Endothelial cell of umbilical vein (primary cell): ENCODE data around the gene FIGNL2. TPM values are rescaled to one million over a fixed set of nuclear protein-coding genes. Genes with fewer than 3 reads are reported as not detected.
A peak's percentile ranks its signal among the peaks of the same experiment; 100 is the strongest.

Source experiments
- BruUV-seq: library from RNA; stranded (reverse); fragments of 400-500 nt; replicated peaks from 2 replicates; lab custom pipeline; 2021; lab: Mats Ljungman, UMichigan
- CTCF ChIA-PET: fragments of 300-600, 350-600 bp; sonication (Branson Sonifier 250); formaldehyde crosslinking; loops from one replicate; lab custom pipeline; 2021; ENCODE audit warnings: antibody characterized with exemption, inconsistent platforms; lab: Charles Lee
- POLR2A ChIA-PET: fragments of 300-600, 350-600 bp; sonication (Branson Sonifier 250); formaldehyde crosslinking; loops from one replicate; lab custom pipeline; 2021; ENCODE audit warnings: antibody characterized with exemption, inconsistent platforms; lab: Charles Lee
- DNase-seq: peaks from one replicate; pipeline ENCODE4 v3.0.0-alpha.2; 2011; ENCODE audit warnings: low read depth, low spot score
- FAIRE-seq: peaks from 2 replicates; lab custom pipeline; 2011; peaks lifted over from hg19 to GRCh38; lab: Jason Lieb, UNC
- H2AFZ ChIP-seq: 2 replicates; pipeline ENCODE4 v1.6.0; 2012; ENCODE audit warnings: low read depth, low read length, control low read depth, inconsistent platforms
- H3K27ac ChIP-seq: 2 replicates; pipeline ENCODE4 v1.5.1; 2011; ENCODE audit warnings: low read depth, mild to moderate bottlenecking, control low read depth, low read length, moderate library complexity; ENCODE audit not compliant: insufficient read depth
- H3K27me3 ChIP-seq, 2 experiments: 2 replicates each; pipeline versions ENCODE4 v1.6.0 to v1.6.1; 2011; ENCODE audit warnings: low read length in 2 of 2, mixed read lengths in 1 of 2; ENCODE audit not compliant: control insufficient read depth in 2 of 2, insufficient read depth in 2 of 2
- H3K36me3 ChIP-seq, 2 experiments: 2 replicates in 1 of 2; 3 replicates in 1 of 2; pipeline ENCODE4 v1.5.1; 2011; ENCODE audit warnings: low read length in 2 of 2, mild to moderate bottlenecking in 1 of 2, moderate library complexity in 1 of 2; ENCODE audit not compliant: control insufficient read depth in 2 of 2, insufficient read depth in 2 of 2; ENCODE audit errors: extremely low read depth in 1 of 2
- H3K4me1 ChIP-seq: 3 replicates; pipeline ENCODE4 v1.5.1; 2011; ENCODE audit warnings: mild to moderate bottlenecking, low read length; ENCODE audit not compliant: control insufficient read depth, insufficient read depth; ENCODE audit errors: extremely low read depth
- H3K4me2 ChIP-seq: 2 replicates; pipeline ENCODE4 v1.6.1; 2011; ENCODE audit warnings: low read length, control low read depth, mixed read lengths; ENCODE audit not compliant: insufficient read depth
- H3K4me3 ChIP-seq, 3 experiments: fragments of 200-600 bp in 1 of 3; sonication (generic), shearing (Covaris generic) in 1 of 3; replicated peaks in 1 of 3; 2 replicates each; pipeline ENCODE4 v1.5.1; 2011 to 2016; ENCODE audit warnings: control low read depth in 3 of 3, low read length in 3 of 3, mild to moderate bottlenecking in 2 of 3, inconsistent platforms in 1 of 3, low read depth in 1 of 3, moderate library complexity in 1 of 3; ENCODE audit not compliant: insufficient read depth in 1 of 3
- H3K79me2 ChIP-seq: 2 replicates; pipeline ENCODE4 v1.6.0; 2012; ENCODE audit warnings: low read length, inconsistent platforms; ENCODE audit not compliant: control insufficient read depth, insufficient read depth
- H3K9ac ChIP-seq: replicated peaks from 2 replicates; pipeline ENCODE3; 2011; ENCODE audit warnings: low read length, control low read depth; ENCODE audit not compliant: insufficient read depth; ENCODE audit errors: extremely low read depth
- H3K9me1 ChIP-seq: replicated peaks from 3 replicates; pipeline ENCODE4 v1.6.0; 2011; ENCODE audit warnings: mild to moderate bottlenecking, low read length; ENCODE audit not compliant: control insufficient read depth, insufficient read depth; ENCODE audit errors: extremely low read depth
- H3K9me3 ChIP-seq: replicated peaks from 2 replicates; pipeline ENCODE4 v1.5.1; 2012; ENCODE audit warnings: low read length, inconsistent platforms; ENCODE audit not compliant: control insufficient read depth, insufficient read depth
- H4K20me1 ChIP-seq: replicated peaks from 2 replicates; pipeline ENCODE3; 2011; ENCODE audit warnings: mild to moderate bottlenecking, low read length; ENCODE audit not compliant: control insufficient read depth, insufficient read depth; ENCODE audit errors: extremely low read depth
- EZH2 ChIP-seq: IDR thresholded peaks from 2 replicates; pipeline ENCODE4 v1.6.1; 2012; ENCODE audit warnings: borderline replicate concordance, low read depth, mild to moderate bottlenecking, moderate library complexity, low read length, inconsistent platforms; ENCODE audit not compliant: severe bottlenecking
- FOS ChIP-seq: IDR thresholded peaks from 2 replicates; pipeline ENCODE4 v1.6.1; 2011; ENCODE audit warnings: mild to moderate bottlenecking, low read length, moderate library complexity, borderline replicate concordance; ENCODE audit not compliant: insufficient read depth
- GATA2 ChIP-seq: IDR thresholded peaks from 2 replicates; pipeline ENCODE4 v1.7.0; 2011; ENCODE audit warnings: low read depth, mild to moderate bottlenecking, moderate library complexity, mixed read lengths, low read length; ENCODE audit not compliant: insufficient read length, insufficient read depth
- JUN ChIP-seq: IDR thresholded peaks from 2 replicates; pipeline ENCODE4 v1.6.1; 2011; ENCODE audit warnings: borderline replicate concordance, low read depth; ENCODE audit not compliant: insufficient read length, insufficient read depth
- MAX ChIP-seq: IDR thresholded peaks from 2 replicates; pipeline ENCODE4 v1.6.1; 2011; ENCODE audit not compliant: insufficient read depth, insufficient read length
- MYC ChIP-seq: IDR thresholded peaks from one replicate; pipeline ENCODE4 v1.6.1; 2011; ENCODE audit warnings: mild to moderate bottlenecking, low read depth, low read length
- POLR2A ChIP-seq: IDR thresholded peaks from 2 replicates; pipeline ENCODE4 v1.6.1; 2012; ENCODE audit warnings: low read depth, mild to moderate bottlenecking, control low read depth, low read length
- POLR2AphosphoS5 ChIP-seq: IDR thresholded peaks from 2 replicates; pipeline ENCODE4 v1.6.1; 2012; ENCODE audit warnings: low read depth, mild to moderate bottlenecking, control low read depth, low read length, moderate library complexity; ENCODE audit not compliant: insufficient read depth
- dilution Hi-C: fragments of 300-500 bp; cut with MboI; formaldehyde crosslinking; loops from one replicate; pipeline ENCODE4 v1.15.0; 2019; ENCODE audit warnings: low sequenced_read_pairs; ENCODE audit not compliant: extremely low pct_ligation_motif_present
- intact Hi-C: fragments of 100-400 bp; cut with micrococcal nuclease; formaldehyde crosslinking; loops from one replicate; pipeline ENCODE4 v1.10.0; 2022
- polyA plus RNA-seq, 4 experiments: library from polyadenylated mRNA; depleted of rRNA in 3 of 4; stranded (reverse) in 3 of 4; unstranded in 1 of 4; fragments of >200 nt; gene quantifications; 2 replicates each; pipeline versions ENCODE4 v1.2.1 to v1.2.3, GENCODE V29; 2011 to 2012; ENCODE audit warnings: missing spikeins in 1 of 4
- total RNA-seq: library from RNA; stranded (reverse); gene quantifications from 2 replicates; pipeline ENCODE4 v1.2.3, GENCODE V29; 2021
- TF ChIP-seq, protein P1 (sequence below), 2 donors: IDR thresholded peaks; 1 replicate in 1 of 2; 2 replicates in 1 of 2; pipeline ENCODE4 v1.5.1; 2011; ENCODE audit warnings: low read length in 2 of 2, mild to moderate bottlenecking in 2 of 2, moderate library complexity in 2 of 2, control low read depth in 1 of 2, inconsistent platforms in 1 of 2, low read depth in 1 of 2; ENCODE audit not compliant: insufficient read depth in 1 of 2; ENCODE audit errors: extremely low read depth in 1 of 2

The FIGNL2 gene
- total and polyA plus RNA-seq, 2 donors (not counting 3 experiments of a cell fraction or from before 2014, with no cell fraction given), result 1.4 to 2.4 TPM

DNA sequence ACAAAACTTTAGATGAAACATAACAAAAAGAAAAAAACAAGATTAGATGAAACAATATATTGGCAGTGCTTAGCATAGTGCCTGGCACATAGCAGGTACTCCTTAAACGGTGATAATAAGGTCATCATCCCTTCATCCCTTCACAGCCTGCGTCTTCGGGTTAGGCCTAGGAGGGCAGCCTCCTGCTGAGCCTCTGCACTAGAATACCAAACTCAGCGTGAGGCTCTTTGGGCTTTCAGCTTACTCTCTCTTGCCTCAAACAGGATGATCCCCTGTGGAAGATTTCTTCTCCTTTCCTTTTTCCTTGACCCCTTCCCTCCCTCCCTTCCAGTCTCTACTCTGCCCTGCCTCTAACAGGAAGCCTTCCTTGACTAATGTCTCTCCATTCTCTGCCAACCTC lies 14.4 kb upstream of the FIGNL2 start:
- no peak for DNase-seq
- no peak overlapping the region for H3K9ac ChIP-seq
- no peaks in the 10 kb centered on the region for H4K20me1 ChIP-seq
- H3K27ac ChIP-seq, result no peak overlapping the region
- CTCF ChIA-PET, result interaction anchor here (0.7 to 3.8 kb wide), 5 partner anchors 10 to 252 kb away, joined by 3 to 32 read pairs (median 8); no protein-coding TSS in a partner anchor
- TF ChIP-seq EZH2 (no peak), POLR2A (no peak), POLR2AphosphoS5 (no peak)
- no peaks in the 10 kb centered on the region for H3K27me3 ChIP-seq
- no peaks in the 10 kb centered on the region for H3K9me1 ChIP-seq
- no peak for FAIRE-seq
- no peak overlapping the region for H3K4me3 ChIP-seq
- no TSS peak for BruUV-seq
- intact Hi-C loops, result no loop called here
- H3K4me1 ChIP-seq, result no peaks in the 10 kb centered on the region
- dilution Hi-C loops, result no loop called here
- H3K9me3 ChIP-seq, result no peaks in the 10 kb centered on the region
- peak overlapping the region; percentile 13 for H2AFZ ChIP-seq
- H3K79me2 ChIP-seq, result no peaks in the 10 kb centered on the region
- H3K4me2 ChIP-seq, result no peak overlapping the region
- POLR2A ChIA-PET, result no interaction called here
- H3K36me3 ChIP-seq, result no peaks in the 10 kb centered on the region

- ChIA-PET CTCF (interaction anchor here (1.4 to 3.8 kb wide), 4 partner anchors 14 to 160 kb away, joined by 3 to 12 read pairs (median 6); no protein-coding TSS in a partner anchor), POLR2A (interaction anchor here (0.7 kb wide), 1 partner anchor 11 kb away, joined by 6 read pairs; no protein-coding TSS in a partner anchor)
- Histone ChIP-seq H3K4me1 (peaks cover 3% of the 10 kb centered on the region), H3K9me3 (no peaks in the 10 kb centered on the region), H3K9ac (no peak overlapping the region), H4K20me1 (no peaks in the 10 kb centered on the region), H3K4me2 (no peak overlapping the region), H3K4me3 (no peak overlapping the region), H2AFZ (no peak overlapping the region), H3K27ac (no peak overlapping the region), H3K9me1 (no peaks in the 10 kb centered on the region), H3K36me3 (no peaks in the 10 kb centered on the region), H3K27me3 (no peaks in the 10 kb centered on the region), H3K79me2 (no peaks in the 10 kb centered on the region)
- no peak for DNase-seq
- dilution Hi-C loops, result no loop called here
- BruUV-seq, result no TSS peak
- no peak for FAIRE-seq
- TF ChIP-seq POLR2AphosphoS5 (no peak), MYC (no peak), FOS (no peak), POLR2A (no peak), GATA2 (no peak), JUN (no peak), EZH2 (no peak), MAX (no peak)
- TF ChIP-seq, protein P1, sequence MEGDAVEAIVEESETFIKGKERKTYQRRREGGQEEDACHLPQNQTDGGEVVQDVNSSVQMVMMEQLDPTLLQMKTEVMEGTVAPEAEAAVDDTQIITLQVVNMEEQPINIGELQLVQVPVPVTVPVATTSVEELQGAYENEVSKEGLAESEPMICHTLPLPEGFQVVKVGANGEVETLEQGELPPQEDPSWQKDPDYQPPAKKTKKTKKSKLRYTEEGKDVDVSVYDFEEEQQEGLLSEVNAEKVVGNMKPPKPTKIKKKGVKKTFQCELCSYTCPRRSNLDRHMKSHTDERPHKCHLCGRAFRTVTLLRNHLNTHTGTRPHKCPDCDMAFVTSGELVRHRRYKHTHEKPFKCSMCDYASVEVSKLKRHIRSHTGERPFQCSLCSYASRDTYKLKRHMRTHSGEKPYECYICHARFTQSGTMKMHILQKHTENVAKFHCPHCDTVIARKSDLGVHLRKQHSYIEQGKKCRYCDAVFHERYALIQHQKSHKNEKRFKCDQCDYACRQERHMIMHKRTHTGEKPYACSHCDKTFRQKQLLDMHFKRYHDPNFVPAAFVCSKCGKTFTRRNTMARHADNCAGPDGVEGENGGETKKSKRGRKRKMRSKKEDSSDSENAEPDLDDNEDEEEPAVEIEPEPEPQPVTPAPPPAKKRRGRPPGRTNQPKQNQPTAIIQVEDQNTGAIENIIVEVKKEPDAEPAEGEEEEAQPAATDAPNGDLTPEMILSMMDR (IDR thresholded peaks at IDR 0.05; ENCODE audit: extremely low read depth in 1 of 2, insufficient read depth in 1 of 2, low read depth in 1 of 2, low read length in 2 of 2), result no peak
- intact Hi-C loops, result no loop called here
Measured at GRCh38 chr12:51860986-51861385, 12.5 kb upstream of the FIGNL2 start.
